ENCODE data around the gene KRTAP16-1.

The KRTAP16-1 gene

GRCh38 chr17:41294016-41294415 is 15.1 kb downstream of the KRTAP16-1 start:
- H3K4me1 ChIP-seq (ENCODE audit: insufficient read depth, low read length, poor library complexity, severe bottlenecking) = no peaks in the 10 kb centered on the region
- no peaks in the 10 kb centered on the region for H3K36me3 ChIP-seq (ENCODE audit: insufficient read depth, low read length)
- H3K9me2 ChIP-seq (replicated peaks; ENCODE audit: low read depth, low read length) = no peaks in the 10 kb centered on the region
- no peak overlapping the region for H3K4me3 ChIP-seq (ENCODE audit: low read length, poor library complexity, severe bottlenecking)
- no peaks in the 10 kb centered on the region for H3K9me3 ChIP-seq (ENCODE audit: insufficient read depth, low read depth, low read length)
- H3F3A ChIP-seq (ENCODE audit: low read depth) = no peaks in the 10 kb centered on the region
- no peak overlapping the region for H3K4me2 ChIP-seq (ENCODE audit: low read depth, low read length, poor library complexity, severe bottlenecking)
- no peaks in the 10 kb centered on the region for H3K79me2 ChIP-seq (ENCODE audit: insufficient read depth, low read length)
- H3K9ac ChIP-seq (ENCODE audit: low read depth, low read length, poor library complexity, severe bottlenecking) = no peak overlapping the region
- TF ChIP-seq CTCF (conservative IDR thresholded peaks at IDR 0.05; ENCODE audit: low read length) = no peak
- H3K27me3 ChIP-seq (ENCODE audit: insufficient read depth, low read length, poor library complexity, severe bottlenecking) = no peaks in the 10 kb centered on the region
- no peak overlapping the region for H2AFZ ChIP-seq (ENCODE audit: low read length)
- H4K20me1 ChIP-seq (ENCODE audit: insufficient read depth, low read length, poor library complexity, severe bottlenecking) = no peaks in the 10 kb centered on the region

- Histone ChIP-seq H3K36me3 (ENCODE audit: insufficient read depth, low read length) (no peaks in the 10 kb centered on the region), H3K9me3 (ENCODE audit: insufficient read depth, low read depth, low read length) (no peaks in the 10 kb centered on the region)
- TF ChIP-seq CTCF (conservative IDR thresholded peaks at IDR 0.05; ENCODE audit: low read length) (no peak), EZH2phosphoT487 (IDR thresholded peaks at IDR 0.05; ENCODE audit: borderline replicate concordance) (no peak)
Observed at GRCh38 chr17:41287050-41287449, 22.1 kb downstream of the KRTAP16-1 start.

GRCh38 chr17:41284546-41284945 is 24.6 kb downstream of the KRTAP16-1 start:
- H3F3A ChIP-seq (ENCODE audit: low read depth) = no peaks in the 10 kb centered on the region
- H3K4me2 ChIP-seq (ENCODE audit: low read depth, low read length, poor library complexity, severe bottlenecking) = peak overlapping the region; percentile 49

More at GRCh38 chr17:41287050-41287449, 22.1 kb downstream of the KRTAP16-1 start:
- H3K4me2 ChIP-seq (ENCODE audit: low read depth, low read length, poor library complexity, severe bottlenecking) = no peak overlapping the region
- H4K20me1 ChIP-seq (ENCODE audit: insufficient read depth, low read length, poor library complexity, severe bottlenecking) = no peaks in the 10 kb centered on the region
- H3K9me2 ChIP-seq (replicated peaks; ENCODE audit: low read depth, low read length) = no peaks in the 10 kb centered on the region
- no peaks in the 10 kb centered on the region for H3F3A ChIP-seq (ENCODE audit: low read depth)
- H3K27me3 ChIP-seq (ENCODE audit: insufficient read depth, low read length, poor library complexity, severe bottlenecking) = no peaks in the 10 kb centered on the region
- H2AFZ ChIP-seq (ENCODE audit: low read length) = no peak overlapping the region
- H3K4me1 ChIP-seq (ENCODE audit: insufficient read depth, low read length, poor library complexity, severe bottlenecking) = peaks cover 20% of the 10 kb centered on the region
- no peak overlapping the region for H3K9ac ChIP-seq (ENCODE audit: low read depth, low read length, poor library complexity, severe bottlenecking)
- H3K79me2 ChIP-seq (ENCODE audit: insufficient read depth, low read length) = no peaks in the 10 kb centered on the region
- H3K4me3 ChIP-seq (ENCODE audit: low read length, poor library complexity, severe bottlenecking) = no peak overlapping the region

More at GRCh38 chr17:41284546-41284945, 24.6 kb downstream of the KRTAP16-1 start:
- Histone ChIP-seq H3K4me1 (ENCODE audit: insufficient read depth, low read length, poor library complexity, severe bottlenecking) (peaks cover 20% of the 10 kb centered on the region), H3K36me3 (ENCODE audit: insufficient read depth, low read length) (no peaks in the 10 kb centered on the region), H4K20me1 (ENCODE audit: insufficient read depth, low read length, poor library complexity, severe bottlenecking) (no peaks in the 10 kb centered on the region), H3K9me2 (replicated peaks; ENCODE audit: low read depth, low read length) (no peaks in the 10 kb centered on the region), H2AFZ (ENCODE audit: low read length) (no peak overlapping the region), H3K9ac (ENCODE audit: low read depth, low read length, poor library complexity, severe bottlenecking) (no peak overlapping the region), H3K4me3 (ENCODE audit: low read length, poor library complexity, severe bottlenecking) (no peak overlapping the region), H3K79me2 (ENCODE audit: insufficient read depth, low read length) (no peaks in the 10 kb centered on the region), H3K9me3 (ENCODE audit: insufficient read depth, low read depth, low read length) (no peaks in the 10 kb centered on the region), H3K27me3 (ENCODE audit: insufficient read depth, low read length, poor library complexity, severe bottlenecking) (no peaks in the 10 kb centered on the region)
- no peak for TF ChIP-seq CTCF (conservative IDR thresholded peaks at IDR 0.05; ENCODE audit: low read length)
- no peak for TF ChIP-seq EZH2phosphoT487 (IDR thresholded peaks at IDR 0.05; ENCODE audit: borderline replicate concordance)

Measured in Loucy (cell line).